SK-N-DZ (cell line): ENCODE results near the gene BCL2.

ENCODE experiments used
- DNase-seq: peaks from one replicate; pipeline ENCODE4 v3.0.0-alpha.2; 2015; ENCODE audit warnings: low spot score

Gene BCL2

GRCh38 chr18:63329431-63330145 lies 10.0 kb upstream of the BCL2 start:
- DNase-seq: no peak

GRCh38 chr18:63326011-63326410 lies 6.4 kb upstream of the BCL2 start:
- no peak for DNase-seq

GRCh38 chr18:63325086-63325686 lies 5.6 kb upstream of the BCL2 start:
- no peak for DNase-seq

- DNase-seq: peak; percentile 78
Measured at GRCh38 chr18:63322908-63323634, 3.5 kb upstream of the BCL2 start.

- DNase-seq: no peak
Measured at GRCh38 chr18:63322206-63322605, 2.6 kb upstream of the BCL2 start.

- no peak for DNase-seq
Measured at GRCh38 chr18:63321291-63321690, 1.7 kb upstream of the BCL2 start.

GRCh38 chr18:63320975-63321265 lies 1.4 kb upstream of the BCL2 start:
- DNase-seq: no peak

GRCh38 chr18:63320123-63320974 lies 780 bp upstream of the BCL2 start:
- DNase-seq: peak; percentile 77

- DNase-seq: no peak
Measured at GRCh38 chr18:63318889-63319382, 633 bp downstream of the BCL2 start.

GRCh38 chr18:63317982-63318888 lies 1.3 kb downstream of the BCL2 start:
- DNase-seq: peak; percentile 77

GRCh38 chr18:63317556-63317946 lies 2.0 kb downstream of the BCL2 start:
- peak; percentile 27 for DNase-seq

GRCh38 chr18:63316612-63317555 lies 2.7 kb downstream of the BCL2 start:
- DNase-seq: no peak

GRCh38 chr18:63315876-63316275 lies 3.7 kb downstream of the BCL2 start:
- DNase-seq: no peak

- DNase-seq: no peak
Measured at GRCh38 chr18:63315131-63315662, 4.4 kb downstream of the BCL2 start.

- DNase-seq: no peak
Measured at GRCh38 chr18:63314062-63314790, 5.3 kb downstream of the BCL2 start.

GRCh38 chr18:63313396-63313917 lies 6.1 kb downstream of the BCL2 start:
- DNase-seq: no peak

- no peak for DNase-seq
Measured at GRCh38 chr18:63312737-63313395, 6.7 kb downstream of the BCL2 start.

GRCh38 chr18:63312019-63312409 lies 7.6 kb downstream of the BCL2 start:
- no peak for DNase-seq
